Limb (tissue), 2 donors: ENCODE results near the gene PCDHB10.
A peak's percentile ranks its signal among the peaks of the same experiment; 100 is the strongest.
"Not testable (repeated sequence)": the region's sequence is repeated elsewhere in the genome, so short reads cannot be mapped to it uniquely, and the experiment has no call there.

Experiments used
- DNase-seq, 2 donors: peaks; one replicate each; pipeline ENCODE4 v3.0.0-alpha.2; 2016; ENCODE audit errors: extremely low spot score in 2 of 2

Gene PCDHB10

DNA sequence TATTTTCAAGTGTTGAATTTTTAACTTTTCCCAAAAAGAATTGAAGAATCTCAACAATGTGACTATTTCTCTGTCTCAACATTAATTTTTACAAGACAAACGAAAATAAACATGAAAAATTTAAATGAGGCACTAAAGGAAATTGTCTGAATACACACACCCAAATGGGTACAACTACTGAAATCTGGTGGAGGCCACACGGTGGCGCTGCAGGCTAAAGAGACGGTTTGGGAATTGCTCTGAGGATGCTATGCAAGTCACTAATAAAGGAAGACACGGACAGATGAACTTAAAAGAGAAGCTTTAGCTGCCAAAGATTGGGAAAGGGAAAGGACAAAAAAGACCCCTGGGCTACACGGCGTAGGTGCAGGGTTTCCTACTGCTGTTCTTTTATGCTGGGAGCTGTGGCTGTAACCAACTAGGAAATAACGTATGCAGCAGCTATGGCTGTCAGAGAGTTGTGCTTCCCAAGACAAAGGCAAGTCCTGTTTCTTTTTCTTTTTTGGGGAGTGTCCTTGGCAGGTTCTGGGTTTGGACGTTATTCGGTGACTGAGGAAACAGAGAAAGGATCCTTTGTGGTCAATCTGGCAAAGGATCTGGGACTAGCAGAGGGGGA, at the start of gene PCDHB10:
PCDHB10 (plus strand) TSS at position 244 of the 616 bp plus-strand sequence; CDS start at position 444, 200 bp downstream.
- peak in 1 of 2 donors; percentile 53 for DNase-seq

DNA sequence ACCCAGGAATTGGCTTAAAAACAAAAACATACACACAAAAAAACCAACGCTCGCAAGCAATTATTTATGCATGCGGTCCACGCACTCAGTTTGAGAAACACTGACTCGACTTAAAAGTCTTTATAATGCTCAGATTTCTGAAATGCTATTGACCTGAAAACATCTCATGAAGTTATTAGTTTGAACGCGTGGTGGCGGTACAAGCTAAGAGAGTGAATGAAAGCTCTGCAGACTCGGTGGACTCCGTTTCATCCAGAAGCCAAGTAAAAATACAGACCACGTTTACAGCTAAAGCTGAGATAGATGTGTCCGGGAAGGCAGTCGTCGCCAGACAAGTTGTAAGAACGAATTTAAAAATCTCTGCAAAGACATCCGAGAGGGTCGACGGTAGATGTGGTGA, 42.3 kb upstream of the PCDHB10 start, which contains the start of gene PCDHB6:
PCDHB6 (plus strand) TSS at position 246 of the 400 bp plus-strand sequence. CDS start 201 bp downstream, outside the sequence.
- DNase-seq = no peak

DNA sequence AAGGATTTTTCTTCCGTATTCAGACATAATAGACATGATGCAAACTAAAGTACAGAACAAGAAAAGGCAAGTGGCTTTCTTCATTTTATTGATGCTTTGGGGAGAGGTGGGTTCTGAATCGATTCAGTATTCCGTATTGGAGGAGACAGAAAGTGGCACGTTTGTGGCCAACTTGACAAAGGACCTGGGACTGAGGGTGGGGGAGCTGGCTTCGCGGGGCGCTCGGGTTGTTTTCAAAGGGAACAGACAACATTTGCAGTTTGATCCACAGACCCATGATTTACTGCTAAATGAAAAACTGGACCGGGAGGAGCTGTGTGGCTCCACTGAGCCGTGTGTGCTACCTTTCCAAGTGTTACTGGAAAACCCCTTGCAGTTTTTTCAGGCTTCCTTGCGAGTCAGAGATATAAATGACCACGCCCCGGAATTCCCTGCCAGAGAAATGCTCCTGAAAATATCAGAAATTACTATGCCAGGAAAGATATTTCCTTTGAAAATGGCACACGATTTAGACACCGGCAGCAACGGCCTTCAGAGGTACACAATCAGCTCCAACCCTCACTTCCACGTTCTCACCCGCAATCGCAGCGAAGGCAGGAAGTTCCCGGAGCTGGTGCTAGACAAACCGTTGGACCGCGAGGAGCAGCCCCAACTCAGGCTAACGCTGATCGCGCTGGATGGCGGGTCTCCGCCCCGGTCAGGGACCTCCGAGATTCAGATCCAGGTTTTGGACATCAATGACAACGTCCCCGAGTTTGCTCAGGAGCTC, 41.7 kb upstream of the PCDHB10 start:
- DNase-seq = no peak

DNA sequence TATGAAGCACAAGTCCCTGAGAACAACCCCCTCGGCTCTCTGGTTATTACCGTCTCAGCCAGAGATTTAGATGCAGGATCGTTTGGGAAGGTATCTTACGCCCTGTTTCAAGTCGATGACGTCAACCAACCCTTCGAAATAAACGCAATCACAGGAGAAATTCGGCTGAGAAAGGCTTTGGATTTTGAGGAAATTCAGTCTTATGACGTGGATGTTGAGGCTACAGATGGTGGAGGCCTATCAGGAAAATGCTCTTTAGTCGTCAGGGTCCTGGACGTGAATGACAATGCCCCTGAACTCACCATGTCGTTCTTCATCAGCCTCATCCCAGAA, 41.2 kb upstream of the PCDHB10 start:
- DNase-seq = no peak

DNA sequence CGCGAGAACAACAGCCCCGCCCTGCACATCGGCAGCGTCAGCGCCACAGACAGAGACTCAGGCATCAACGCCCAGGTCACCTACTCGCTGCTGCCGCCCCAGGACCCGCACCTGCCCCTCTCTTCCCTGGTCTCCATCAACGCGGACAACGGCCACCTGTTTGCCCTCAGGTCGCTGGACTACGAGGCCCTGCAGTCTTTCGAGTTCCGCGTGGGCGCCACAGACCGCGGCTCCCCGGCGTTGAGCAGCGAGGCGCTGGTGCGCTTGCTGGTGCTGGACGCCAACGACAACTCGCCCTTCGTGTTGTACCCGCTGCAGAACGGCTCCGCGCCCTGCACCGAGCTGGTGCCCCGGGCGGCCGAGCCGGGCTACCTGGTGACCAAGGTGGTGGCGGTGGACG, 40.5 kb upstream of the PCDHB10 start:
- not testable (repeated sequence) for DNase-seq

DNA sequence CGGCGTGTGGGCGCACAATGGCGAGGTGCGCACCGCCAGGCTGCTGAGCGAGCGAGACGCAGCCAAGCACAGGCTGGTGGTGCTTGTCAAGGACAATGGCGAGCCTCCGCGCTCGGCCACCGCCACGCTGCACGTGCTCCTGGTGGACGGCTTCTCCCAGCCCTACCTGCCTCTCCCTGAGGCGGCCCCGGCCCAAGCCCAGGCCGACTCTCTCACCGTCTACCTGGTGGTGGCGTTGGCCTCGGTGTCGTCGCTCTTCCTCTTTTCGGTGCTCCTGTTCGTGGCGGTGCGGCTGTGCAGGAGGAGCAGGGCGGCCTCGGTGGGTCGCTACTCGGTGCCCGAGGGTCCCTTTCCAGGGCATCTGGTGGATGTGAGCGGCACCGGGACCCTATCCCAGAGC, 40.1 kb upstream of the PCDHB10 start:
- not testable (repeated sequence) for DNase-seq

DNA sequence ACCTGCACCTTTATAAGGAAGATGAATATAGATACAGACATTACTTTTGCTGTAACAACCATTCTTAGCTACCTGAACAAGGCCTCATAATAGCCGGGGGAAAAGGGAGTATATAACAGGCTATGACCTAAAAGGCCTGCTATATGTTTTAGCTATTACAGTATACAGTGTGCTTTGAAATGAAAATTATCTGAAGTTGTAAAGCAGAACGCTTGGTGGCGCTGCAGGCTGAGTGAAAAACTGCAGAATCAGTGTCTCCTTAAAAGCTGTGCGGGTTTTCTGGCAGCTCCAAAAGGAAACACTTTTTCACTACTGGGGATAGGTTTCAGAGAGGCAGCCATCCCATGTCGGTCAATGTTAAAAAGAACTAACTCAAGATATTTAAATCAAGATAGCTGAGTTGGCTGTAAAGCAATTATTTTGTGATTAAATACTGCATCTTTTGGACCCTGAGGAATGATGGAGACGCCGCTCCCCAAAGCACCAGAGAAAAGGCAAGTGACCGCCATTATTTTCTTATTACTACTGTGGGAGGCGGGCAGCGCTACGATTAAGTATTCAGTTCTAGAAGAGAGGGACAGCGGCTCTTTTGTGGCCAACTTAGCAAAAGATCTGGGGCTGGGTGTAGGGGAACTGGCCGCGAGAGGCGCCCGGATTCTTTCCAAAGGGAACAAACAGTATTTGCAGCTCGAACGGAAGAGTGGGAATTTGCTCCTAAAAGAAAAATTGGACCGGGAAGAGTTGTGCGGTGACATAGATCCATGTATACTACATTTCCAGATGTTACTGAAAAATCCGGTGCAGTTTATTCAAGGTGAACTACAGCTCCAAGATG, 36.4 kb upstream of the PCDHB10 start:
- DNase-seq = no peak

DNA sequence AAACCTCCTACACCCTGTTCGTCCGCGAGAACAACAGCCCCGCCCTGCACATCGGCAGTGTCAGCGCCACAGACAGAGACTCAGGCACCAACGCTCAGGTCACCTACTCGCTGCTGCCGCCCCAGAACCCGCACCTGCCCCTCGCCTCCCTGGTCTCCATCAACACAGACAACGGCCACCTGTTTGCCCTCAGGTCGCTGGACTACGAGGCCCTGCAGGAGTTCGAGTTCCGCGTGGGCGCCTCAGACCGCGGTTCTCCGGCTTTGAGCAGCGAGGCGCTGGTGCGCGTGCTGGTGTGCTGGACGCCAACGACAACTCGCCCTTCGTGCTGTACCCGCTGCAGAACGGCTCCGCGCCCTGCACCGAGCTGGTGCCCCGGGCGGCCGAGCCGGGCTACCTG, 34.8 kb upstream of the PCDHB10 start:
- DNase-seq = not testable (repeated sequence)

DNA sequence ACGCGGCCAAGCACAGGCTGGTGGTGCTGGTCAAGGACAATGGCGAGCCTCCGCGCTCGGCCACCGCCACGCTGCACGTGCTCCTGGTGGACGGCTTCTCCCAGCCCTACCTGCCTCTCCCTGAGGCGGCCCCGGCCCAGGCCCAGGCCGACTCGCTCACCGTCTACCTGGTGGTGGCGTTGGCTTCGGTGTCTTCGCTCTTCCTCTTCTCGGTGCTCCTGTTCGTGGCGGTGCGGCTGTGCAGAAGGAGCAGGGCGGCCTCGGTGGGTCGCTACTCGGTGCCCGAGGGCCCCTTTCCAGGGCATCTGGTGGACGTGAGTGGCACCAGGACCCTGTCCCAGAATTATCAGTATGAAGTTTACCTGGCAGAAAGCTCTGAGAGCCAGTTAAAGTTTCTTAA, 34.3 kb upstream of the PCDHB10 start:
- not testable (repeated sequence) for DNase-seq

DNA sequence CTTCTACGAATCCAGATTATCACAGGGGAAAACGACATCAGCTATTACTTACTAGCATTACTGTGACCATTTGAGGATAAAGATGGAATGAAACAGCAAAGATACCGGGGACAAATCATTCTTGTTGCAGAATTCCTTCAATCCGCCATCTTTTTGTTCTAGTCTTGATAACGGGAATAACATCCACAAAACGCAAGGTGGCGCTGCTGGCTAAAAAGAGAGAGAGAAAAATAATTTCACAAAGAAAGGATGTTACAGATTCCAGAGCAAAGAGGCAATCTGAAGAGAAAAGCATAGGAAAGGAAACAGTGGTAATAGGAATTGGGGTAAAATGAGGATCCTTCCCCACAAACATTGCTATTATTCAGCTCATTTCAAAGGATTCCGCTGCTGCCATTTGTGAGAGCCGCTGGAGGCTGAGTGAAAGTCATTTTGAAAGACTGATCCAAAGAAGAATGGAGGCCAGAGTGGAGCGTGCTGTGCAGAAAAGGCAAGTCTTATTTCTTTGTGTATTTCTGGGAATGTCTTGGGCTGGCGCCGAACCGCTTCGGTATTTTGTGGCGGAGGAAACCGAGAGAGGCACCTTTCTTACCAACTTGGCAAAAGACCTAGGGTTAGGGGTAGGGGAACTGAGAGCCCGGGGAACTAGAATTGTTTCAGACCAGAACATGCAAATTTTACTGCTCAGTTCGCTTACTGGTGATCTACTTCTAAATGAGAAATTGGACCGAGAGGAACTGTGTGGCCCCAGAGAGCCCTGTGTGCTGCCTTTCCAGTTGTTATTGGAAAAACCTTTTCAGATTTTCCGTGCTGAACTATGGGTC, 19.6 kb upstream of the PCDHB10 start, which contains the start of gene PCDHB7:
PCDHB7 (plus strand) TSS at position 264 of the 824 bp plus-strand sequence; CDS start at position 456, 192 bp downstream.
- peak; percentile 7 to 40 for DNase-seq

DNA sequence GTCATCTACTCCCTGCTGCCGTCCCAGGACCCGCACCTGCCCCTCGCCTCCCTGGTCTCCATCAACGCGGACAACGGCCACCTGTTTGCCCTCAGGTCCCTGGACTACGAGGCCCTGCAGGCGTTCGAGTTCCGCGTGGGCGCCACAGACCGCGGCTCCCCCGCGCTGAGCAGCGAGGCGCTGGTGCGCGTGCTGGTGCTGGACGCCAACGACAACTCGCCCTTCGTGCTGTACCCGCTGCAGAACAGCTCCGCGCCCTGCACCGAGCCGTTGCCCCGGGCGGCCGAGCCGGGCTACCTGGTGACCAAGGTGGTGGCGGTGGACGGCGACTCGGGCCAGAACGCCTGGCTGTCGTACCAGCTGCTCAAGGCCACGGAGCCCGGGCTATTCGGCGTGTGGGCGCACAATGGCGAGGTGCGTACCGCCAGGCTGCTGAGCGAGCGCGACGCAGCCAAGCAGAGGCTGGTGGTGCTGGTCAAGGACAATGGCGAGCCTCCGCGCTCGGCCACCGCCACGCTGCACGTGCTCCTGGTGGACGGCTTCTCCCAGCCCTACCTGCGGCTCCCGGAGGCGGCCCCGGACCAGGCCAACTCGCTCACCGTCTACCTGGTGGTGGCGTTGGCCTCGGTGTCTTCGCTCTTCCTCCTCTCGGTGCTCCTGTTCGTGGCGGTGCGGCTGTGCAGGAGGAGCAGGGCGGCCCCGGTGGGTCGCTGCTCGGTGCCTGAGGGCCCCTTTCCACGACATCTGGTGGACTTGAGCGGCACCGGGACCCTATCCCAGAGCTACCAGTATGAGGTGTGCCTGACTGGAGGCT, 17.7 kb upstream of the PCDHB10 start:
- not testable (repeated sequence) for DNase-seq

DNA sequence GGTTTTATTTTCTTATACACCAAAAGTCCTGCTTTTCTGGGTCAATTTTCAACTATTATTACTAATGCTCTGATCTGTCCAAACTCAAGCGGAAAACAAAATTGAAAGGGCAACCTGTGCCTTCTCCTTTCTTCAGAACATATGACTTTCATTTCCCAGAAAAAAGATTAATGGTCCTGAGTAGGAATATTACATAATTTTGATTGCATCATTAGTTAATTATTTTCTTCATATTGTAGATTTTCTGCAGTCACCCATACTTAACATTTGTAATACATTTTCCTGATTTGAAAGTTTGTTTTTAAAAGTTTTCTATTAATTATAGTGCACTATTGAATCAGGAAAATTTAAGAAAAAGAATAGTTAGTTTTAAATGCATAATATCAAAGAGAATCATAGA, 16.2 kb upstream of the PCDHB10 start:
- no peak for DNase-seq

DNA sequence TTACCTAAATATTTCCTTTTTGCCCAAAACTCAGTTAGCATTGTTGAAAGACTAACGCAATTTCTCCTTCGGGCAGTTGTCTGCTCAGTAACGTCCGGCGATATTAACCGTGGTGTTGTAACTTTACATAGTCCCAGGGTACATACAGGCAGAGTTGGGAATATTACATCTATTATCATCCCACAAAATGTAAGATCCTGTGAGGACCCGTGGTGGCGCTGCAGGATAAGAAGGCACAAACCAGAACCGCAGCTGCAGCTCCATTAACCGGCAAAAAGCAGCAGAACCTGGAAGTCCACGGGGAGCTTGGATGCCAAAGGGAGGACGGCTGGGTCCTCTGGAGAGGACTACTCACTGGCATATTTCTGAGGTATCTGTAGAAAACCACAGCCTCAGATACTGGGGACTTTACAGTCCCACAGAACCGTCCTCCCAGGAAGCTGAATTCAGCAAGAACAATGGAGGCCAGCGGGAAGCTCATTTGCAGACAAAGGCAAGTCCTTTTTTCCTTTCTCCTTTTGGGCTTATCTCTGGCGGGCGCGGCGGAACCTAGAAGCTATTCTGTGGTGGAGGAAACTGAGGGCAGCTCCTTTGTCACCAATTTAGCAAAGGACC, 14.5 kb upstream of the PCDHB10 start, which contains the start of gene PCDHB8:
PCDHB8 (plus strand) TSS at position 214 of the 615 bp plus-strand sequence; CDS start at position 459, 245 bp downstream.
- DNase-seq = not testable (repeated sequence)

DNA sequence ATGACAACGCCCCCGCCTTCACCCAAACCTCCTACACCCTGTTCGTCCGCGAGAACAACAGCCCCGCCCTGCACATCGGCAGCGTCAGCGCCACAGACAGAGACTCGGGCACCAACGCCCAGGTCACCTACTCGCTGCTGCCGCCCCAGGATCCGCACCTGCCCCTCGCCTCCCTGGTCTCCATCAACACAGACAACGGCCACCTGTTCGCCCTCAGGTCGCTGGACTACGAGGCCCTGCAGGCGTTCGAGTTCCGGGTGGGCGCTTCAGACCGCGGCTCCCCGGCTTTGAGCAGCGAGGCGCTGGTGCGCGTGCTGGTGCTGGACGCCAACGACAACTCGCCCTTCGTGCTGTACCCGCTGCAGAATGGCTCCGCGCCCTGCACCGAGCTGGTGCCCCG, 12.8 kb upstream of the PCDHB10 start:
- DNase-seq = not testable (repeated sequence)

DNA sequence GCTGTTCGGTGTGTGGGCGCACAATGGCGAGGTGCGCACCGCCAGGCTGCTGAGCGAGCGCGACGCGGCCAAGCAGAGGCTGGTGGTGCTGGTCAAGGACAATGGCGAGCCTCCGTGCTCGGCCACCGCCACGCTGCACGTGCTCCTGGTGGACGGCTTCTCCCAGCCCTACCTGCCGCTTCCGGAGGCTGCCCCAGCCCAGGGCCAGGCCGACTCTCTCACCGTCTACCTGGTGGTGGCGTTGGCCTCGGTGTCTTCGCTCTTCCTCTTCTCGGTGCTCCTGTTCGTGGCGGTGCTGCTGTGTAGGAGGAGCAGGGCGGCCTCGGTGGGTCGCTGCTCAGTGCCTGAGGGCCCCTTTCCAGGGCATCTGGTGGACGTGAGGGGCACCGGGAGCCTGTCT, 12.3 kb upstream of the PCDHB10 start:
- DNase-seq = not testable (repeated sequence)

DNA sequence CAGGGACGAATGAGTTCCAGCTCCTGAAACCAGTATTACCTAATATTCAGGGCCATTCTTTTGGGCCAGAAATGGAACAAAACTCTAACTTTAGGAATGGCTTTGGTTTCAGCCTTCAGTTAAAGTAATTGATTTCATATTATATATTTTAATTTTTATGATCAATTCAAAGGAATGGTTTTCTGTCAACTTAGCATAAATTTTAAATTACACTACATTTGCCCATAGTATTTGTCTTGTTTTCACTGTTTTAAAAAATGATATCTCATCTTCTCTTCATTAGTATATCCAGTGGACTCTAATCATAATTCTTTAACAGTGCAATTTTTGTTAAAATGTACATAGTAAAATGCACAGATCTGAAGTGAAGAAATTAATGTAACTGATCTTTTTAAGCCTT, 11.8 kb upstream of the PCDHB10 start:
- DNase-seq = no peak

DNA sequence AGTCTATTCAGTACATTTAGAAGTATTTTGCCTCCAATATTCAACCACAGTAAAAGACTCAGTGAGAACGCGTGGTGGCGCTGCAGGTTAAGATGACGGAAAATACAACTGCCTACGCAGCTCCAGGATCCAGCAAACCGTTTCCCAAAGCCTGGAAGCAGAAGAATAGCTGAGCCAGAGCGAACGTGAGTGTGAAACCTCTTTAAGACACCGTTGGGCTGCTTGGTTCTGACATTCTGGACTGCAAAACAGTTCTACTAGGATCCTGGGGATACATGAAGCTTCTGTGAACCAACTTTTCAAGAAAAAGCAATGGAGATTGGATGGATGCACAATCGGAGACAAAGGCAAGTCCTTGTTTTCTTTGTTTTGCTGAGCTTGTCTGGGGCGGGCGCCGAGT, 9.9 kb upstream of the PCDHB10 start, which contains the start of gene PCDHB16:
PCDHB16 (plus strand) TSS at position 140 of the 400 bp plus-strand sequence; CDS start at position 313, 173 bp downstream.
- peak in 1 of 2 donors; percentile 43 for DNase-seq

DNA sequence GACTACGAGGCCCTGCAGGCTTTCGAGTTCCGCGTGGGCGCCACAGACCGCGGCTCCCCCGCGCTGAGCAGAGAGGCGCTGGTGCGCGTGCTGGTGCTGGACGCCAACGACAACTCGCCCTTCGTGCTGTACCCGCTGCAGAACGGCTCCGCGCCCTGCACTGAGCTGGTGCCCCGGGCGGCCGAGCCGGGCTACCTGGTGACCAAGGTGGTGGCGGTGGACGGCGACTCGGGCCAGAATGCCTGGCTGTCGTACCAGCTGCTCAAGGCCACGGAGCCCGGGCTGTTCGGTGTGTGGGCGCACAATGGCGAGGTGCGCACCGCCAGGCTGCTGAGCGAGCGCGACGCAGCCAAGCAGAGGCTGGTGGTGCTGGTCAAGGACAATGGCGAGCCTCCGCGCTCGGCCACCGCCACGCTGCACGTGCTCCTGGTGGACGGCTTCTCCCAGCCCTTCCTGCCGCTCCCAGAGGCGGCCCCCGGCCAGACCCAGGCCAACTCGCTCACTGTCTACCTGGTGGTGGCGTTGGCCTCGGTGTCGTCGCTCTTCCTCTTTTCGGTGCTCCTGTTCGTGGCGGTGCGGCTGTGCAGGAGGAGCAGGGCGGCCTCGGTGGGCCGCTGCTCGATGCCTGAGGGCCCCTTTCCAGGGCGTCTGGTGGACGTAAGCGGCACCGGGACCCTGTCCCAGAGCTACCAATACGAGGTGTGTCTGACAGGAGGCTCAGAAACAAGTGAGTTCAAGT, 7.9 kb upstream of the PCDHB10 start:
- DNase-seq = not testable (repeated sequence)
